HT1080 (cell line): ENCODE results near the gene MVP. TPM values are rescaled to one million over a fixed set of nuclear protein-coding genes. Genes with fewer than 3 reads are reported as not detected.
A peak's percentile ranks its signal among the peaks of the same experiment; 100 is the strongest.
"Not testable (repeated sequence)": the region's sequence is repeated elsewhere in the genome, so short reads cannot be mapped to it uniquely, and the experiment has no call there.

Source experiments
- DNase-seq: peaks from one replicate; pipeline ENCODE4 v3.0.0-alpha.2; 2015; ENCODE audit warnings: low read depth
- small RNA-seq: library from RNA; depleted of rRNA; stranded (forward); fragments of <200 nt; gene quantifications from one replicate; pipeline ENCODE3, GENCODE V24; 2014
- total RNA-seq: library from RNA; depleted of rRNA; stranded (reverse); fragments of >200 nt; shearing (Covaris generic); gene quantifications from 2 replicates; pipeline ENCODE4 v1.2.3, GENCODE V29; 2014; rRNA removed

Gene MVP
- total RNA-seq, 1 experiment from 2014 or later: 96.4 TPM

DNA sequence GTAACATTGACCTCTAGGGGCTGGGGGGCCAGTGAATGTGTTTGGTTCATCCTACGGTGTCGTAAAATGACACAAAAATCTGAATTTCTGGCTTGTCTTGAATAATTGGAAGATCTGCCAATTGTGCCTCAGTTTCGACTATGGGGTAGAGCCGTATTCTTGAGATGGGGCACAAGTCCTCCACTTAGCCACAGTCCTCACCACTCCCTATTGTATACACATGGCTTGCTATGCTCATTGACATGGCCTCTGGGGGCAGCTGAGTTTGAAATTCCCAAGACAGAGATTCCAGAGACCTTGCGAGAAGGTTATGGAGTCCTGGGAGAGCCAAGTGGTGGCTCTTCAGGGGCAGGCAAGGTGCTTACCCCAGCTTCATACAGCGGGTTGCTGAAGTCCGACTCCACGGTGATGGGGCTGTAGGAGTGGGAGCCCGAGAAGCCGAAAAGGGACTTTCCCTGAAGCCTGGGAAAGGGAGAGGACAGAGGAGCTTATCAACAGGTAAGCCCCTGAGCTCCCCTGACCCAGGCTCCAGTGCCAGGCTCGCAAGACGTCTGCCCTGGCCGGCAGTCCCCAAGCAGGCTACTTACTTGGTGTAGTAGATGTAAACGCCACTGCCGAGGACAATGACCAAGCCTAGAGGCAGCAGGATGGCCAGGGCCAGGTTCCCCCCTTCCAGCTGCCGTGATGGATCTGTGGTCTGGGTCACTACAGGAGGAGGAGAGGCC lies 51.7 kb downstream of the MVP start:
- DNase-seq: no peak

- DNase-seq: no peak
Observed at GRCh38 chr16:29873319-29873718, 53.1 kb downstream of the MVP start.

- no peak for DNase-seq
Observed at GRCh38 chr16:29875206-29875605, 54.9 kb downstream of the MVP start.

- DNase-seq: no peak
Observed at GRCh38 chr16:29876217-29876593, 55.9 kb downstream of the MVP start.

GRCh38 chr16:29876594-29877249 lies 56.5 kb downstream of the MVP start:
- no peak for DNase-seq

GRCh38 chr16:29877266-29877961 lies 57.2 kb downstream of the MVP start:
- peak; percentile 12 for DNase-seq

- DNase-seq: no peak
Observed at GRCh38 chr16:29878172-29878571, 57.9 kb downstream of the MVP start.

GRCh38 chr16:29881050-29881449 lies 60.8 kb downstream of the MVP start:
- DNase-seq: no peak

DNA sequence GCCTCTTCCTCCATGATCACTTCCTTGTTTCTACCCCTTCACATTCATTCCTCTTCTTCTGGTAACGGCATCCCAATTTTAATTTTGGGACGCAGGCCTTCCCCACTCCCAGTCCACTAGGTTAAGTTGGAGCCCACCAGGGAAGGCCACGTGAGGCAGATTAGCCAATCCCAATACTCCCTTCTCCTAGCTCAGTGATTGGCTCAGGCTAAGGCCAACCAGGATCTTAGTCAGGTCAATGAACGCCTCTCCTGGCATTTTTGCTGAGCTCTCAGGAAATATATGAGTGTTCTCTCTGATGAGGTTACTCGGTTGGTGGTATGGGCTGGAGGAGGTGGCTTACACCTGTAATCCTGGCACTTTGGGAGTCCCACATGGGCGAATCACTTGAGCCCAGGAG lies 63.7 kb downstream of the MVP start:
- no peak for DNase-seq

- not testable (repeated sequence) for DNase-seq
Observed at GRCh38 chr16:29889372-29889771, 69.1 kb downstream of the MVP start.

DNA sequence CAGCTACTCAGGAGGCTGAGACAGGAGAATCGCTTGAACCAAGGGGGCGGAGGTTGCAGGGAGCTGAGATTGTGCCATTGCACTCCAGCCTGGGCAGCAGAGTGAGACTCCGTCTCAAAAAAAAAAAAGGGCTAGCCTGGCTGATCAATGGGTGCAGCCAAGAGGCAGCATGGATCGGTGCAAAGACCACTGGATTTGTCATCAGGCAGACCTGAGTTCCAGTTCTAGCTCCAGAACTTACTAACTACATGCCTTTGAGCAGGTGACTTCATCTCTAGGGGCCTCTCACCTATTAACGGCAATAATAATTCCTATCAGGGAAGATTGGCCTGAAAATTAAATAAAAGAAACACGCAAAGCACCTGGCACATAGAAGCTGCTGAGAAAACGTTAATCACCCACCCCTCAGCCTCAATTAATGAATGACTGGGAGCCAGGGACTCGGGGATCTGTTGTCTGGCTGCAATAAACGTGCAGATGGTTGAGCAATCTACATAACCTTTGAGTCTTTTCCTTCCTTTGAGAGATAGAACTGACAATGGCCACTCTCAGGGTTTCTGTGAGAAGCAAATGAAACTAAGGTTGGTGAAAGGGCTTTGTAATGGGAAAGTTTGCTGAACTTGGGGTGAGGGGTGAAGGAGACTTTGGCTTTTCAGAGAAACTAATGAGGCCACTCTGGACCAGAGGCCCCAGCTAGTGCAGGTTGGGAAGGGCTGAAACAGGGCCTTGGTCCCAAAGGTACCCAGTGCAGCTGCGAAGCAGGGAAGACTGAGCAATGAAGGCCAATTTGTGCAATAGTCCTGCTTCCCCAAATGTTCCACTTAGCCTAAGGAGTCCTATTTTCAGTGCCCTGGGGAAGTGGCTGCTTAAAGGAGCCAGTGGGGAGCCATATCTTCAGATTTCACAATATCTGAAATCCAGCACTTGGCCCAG lies 71.5 kb downstream of the MVP start:
- no peak for DNase-seq

- no peak for DNase-seq
Observed at GRCh38 chr16:29892458-29892813, 72.2 kb downstream of the MVP start.

GRCh38 chr16:29893553-29893952 lies 73.3 kb downstream of the MVP start:
- DNase-seq: no peak

- DNase-seq: no peak
Observed at GRCh38 chr16:29894352-29894751, 74.1 kb downstream of the MVP start.

DNA sequence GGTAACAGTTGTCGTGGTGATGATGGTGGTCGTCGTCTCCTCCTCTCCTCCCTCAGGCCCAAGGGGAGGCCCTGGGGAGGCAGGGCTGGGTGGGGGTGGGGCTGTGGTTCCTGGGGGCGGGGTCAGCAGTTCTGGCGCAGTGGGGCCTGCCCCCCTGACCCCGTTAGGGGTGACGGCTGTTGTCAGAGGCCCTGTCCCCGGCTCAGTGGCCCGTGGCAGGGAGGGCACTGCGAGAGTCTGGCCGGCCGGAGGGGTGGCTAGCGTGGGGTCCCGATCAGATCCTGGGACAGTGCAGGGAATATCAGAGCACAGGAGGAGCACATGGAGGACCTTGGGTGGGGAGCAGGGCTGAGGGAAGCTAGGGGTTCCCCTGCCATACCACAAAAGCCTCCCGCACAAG lies 76.6 kb downstream of the MVP start:
- DNase-seq: no peak

GRCh38 chr16:29897333-29897732 lies 77.1 kb downstream of the MVP start:
- no peak for DNase-seq

Small RNA genes lying within 50 kb of the gene (small RNA-seq; reads per million reads assigned to genes)
- gene AC009133.6 (not detected), gene AC120114.4 (not detected)

Other genes starting within 250 kb of the MVP start
- 4.1 TPM in 2 replicates for gene SPN, start 157.2 kb upstream of the MVP start, total RNA-seq
- gene QPRT, start 141.3 kb upstream of the MVP start, total RNA-seq: 1.8 and 2.3 TPM in 2 replicates
- 0.13 and 1.5 TPM in 2 replicates for gene C16orf54, start 74.5 kb upstream of the MVP start, total RNA-seq
- gene ZG16, start 42.2 kb upstream of the MVP start, total RNA-seq: not detected in 2 replicates
- 120 and 122 TPM in 2 replicates for gene KIF22, start 29.7 kb upstream of the MVP start, total RNA-seq
- 289 and 412 TPM in 2 replicates for gene MAZ, start 13.9 kb upstream of the MVP start, total RNA-seq
- gene PRRT2, start 8.3 kb upstream of the MVP start, total RNA-seq: 0.60 and 4.5 TPM in 2 replicates
- 51.3 and 56.5 TPM in 2 replicates for gene PAGR1, start 4.3 kb upstream of the MVP start, total RNA-seq
- gene CDIPT, start 42.8 kb downstream of the MVP start, total RNA-seq: 77.2 and 80.9 TPM in 2 replicates
- 1.5 and 2.6 TPM in 2 replicates for gene SEZ6L2, start 79.1 kb downstream of the MVP start, total RNA-seq
- 3.8 and 9.3 TPM in 2 replicates for gene ASPHD1, start 80.0 kb downstream of the MVP start, total RNA-seq
- 4.1 and 4.3 TPM in 2 replicates for gene KCTD13, start 105.8 kb downstream of the MVP start, total RNA-seq
- 38.0 and 39.0 TPM in 2 replicates for gene TMEM219, start 141.6 kb downstream of the MVP start, total RNA-seq
- gene TAOK2, start 153.4 kb downstream of the MVP start, total RNA-seq: 38.4 and 40.0 TPM in 2 replicates
- gene HIRIP3, start 175.2 kb downstream of the MVP start, total RNA-seq: 24.3 and 33.8 TPM in 2 replicates
- gene INO80E, start 175.8 kb downstream of the MVP start, total RNA-seq: 80.1 and 94.7 TPM in 2 replicates
- 0.10 and 0.63 TPM in 2 replicates for gene DOC2A, start 190.6 kb downstream of the MVP start, total RNA-seq
- gene C16orf92, start 202.7 kb downstream of the MVP start, total RNA-seq: not detected in 2 replicates
- gene TLCD3B, start 210.8 kb downstream of the MVP start, total RNA-seq: 0.11 and 0.13 TPM in 2 replicates
- 1,753 and 2,052 TPM in 2 replicates for gene ALDOA, start 245.3 kb downstream of the MVP start, total RNA-seq